Colonic mucosa (tissue), 4 donors: Measurements from ENCODE around the gene MED9. TPM values are rescaled to one million over a fixed set of nuclear protein-coding genes. Genes with fewer than 3 reads are reported as not detected.

Experiments
- DNase-seq: peaks from one replicate; pipeline ENCODE4 v3.0.0-alpha.2; 2020
- H3K27ac ChIP-seq: fragments of 200-600 bp; one replicate; pipeline ENCODE4 v1.8.0; 2021
- H3K27me3 ChIP-seq: fragments of 200-600 bp; one replicate; pipeline ENCODE4 v1.8.0; 2021
- H3K36me3 ChIP-seq: fragments of 200-600 bp; one replicate; pipeline ENCODE4 v1.8.0; 2021
- H3K4me1 ChIP-seq: fragments of 200-600 bp; one replicate; pipeline ENCODE4 v1.8.0; 2021; ENCODE audit warnings: mild to moderate bottlenecking
- H3K4me3 ChIP-seq: fragments of 200-600 bp; one replicate; pipeline ENCODE4 v1.8.0; 2021
- H3K9ac ChIP-seq, 2 donors: one replicate each; pipeline ENCODE4 v1.7.0; 2013; ENCODE audit warnings: control low read depth in 2 of 2, low read depth in 2 of 2, low read length in 2 of 2
- H3K9me3 ChIP-seq: fragments of 200-600 bp; one replicate; pipeline ENCODE4 v1.8.0; 2021
- intact Hi-C: fragments of 100-400 bp; cut with DNase I; formaldehyde crosslinking; loops from one replicate; pipeline ENCODE4 v1.14.1; 2022
- total RNA-seq, 2 donors: library from RNA; stranded (reverse); fragmentation: NEBNext Ultra II Directional in 1 of 2; extraction: Animal tissue kit (Norgen Biotek cat#: 25700) in 1 of 2; gene quantifications; one replicate each; pipeline ENCODE4 v1.2.1, GENCODE V29; 2021
- TF ChIP-seq, protein P1 (sequence below): fragments of 200-600 bp; IDR thresholded peaks from one replicate; pipeline ENCODE4 v1.8.0; 2022; ENCODE audit warnings: antibody characterized with exemption, mild to moderate bottlenecking
- donor health status: healthy.
- donor health status: DM: no; HTN: no; CAD: no.
- donor health status: DM: no; HTN: no; CAD: no.

MED9 gene
- total RNA-seq, 2 donors from 2014 or later = 15.3 to 23.8 TPM

DNA sequence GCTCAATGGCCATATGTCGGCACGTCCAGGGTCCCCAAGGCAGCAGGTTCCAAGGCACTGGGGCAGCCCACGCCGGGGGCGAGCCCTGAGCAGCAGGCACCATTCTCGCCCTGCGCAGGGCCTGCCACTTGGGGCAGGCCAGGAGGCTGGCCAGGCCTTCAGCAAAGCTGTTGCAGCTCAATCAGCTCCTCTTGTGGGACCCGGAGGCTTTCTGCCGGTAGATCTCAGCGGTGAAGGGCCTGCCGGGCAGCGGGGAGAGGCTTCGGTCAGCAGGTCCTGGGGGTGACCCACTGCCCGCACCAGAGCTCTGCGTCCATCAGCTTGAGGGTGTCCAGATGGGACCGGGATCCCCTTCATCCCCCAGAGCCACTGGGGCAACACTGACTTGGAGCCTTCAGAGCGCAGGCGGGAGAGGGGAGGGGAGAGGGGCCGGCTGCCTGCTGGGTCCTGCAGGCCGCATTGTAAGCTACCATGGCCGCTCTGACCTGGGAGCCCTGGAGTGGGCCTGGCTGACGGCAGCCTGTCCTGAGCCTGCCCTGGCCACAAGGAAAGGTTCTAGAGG, 28.9 kb downstream of the MED9 start:
- intact Hi-C loops = no loop called here
- no peaks in the 10 kb centered on the region for H3K27me3 ChIP-seq
- H3K4me1 ChIP-seq = no peaks in the 10 kb centered on the region
- TF ChIP-seq, protein P1, sequence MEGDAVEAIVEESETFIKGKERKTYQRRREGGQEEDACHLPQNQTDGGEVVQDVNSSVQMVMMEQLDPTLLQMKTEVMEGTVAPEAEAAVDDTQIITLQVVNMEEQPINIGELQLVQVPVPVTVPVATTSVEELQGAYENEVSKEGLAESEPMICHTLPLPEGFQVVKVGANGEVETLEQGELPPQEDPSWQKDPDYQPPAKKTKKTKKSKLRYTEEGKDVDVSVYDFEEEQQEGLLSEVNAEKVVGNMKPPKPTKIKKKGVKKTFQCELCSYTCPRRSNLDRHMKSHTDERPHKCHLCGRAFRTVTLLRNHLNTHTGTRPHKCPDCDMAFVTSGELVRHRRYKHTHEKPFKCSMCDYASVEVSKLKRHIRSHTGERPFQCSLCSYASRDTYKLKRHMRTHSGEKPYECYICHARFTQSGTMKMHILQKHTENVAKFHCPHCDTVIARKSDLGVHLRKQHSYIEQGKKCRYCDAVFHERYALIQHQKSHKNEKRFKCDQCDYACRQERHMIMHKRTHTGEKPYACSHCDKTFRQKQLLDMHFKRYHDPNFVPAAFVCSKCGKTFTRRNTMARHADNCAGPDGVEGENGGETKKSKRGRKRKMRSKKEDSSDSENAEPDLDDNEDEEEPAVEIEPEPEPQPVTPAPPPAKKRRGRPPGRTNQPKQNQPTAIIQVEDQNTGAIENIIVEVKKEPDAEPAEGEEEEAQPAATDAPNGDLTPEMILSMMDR = no peak
- H3K9ac ChIP-seq = no peak overlapping the region
- no peak for DNase-seq
- H3K27ac ChIP-seq = no peak overlapping the region
- H3K4me3 ChIP-seq = no peak overlapping the region
- no peaks in the 10 kb centered on the region for H3K9me3 ChIP-seq
- H3K36me3 ChIP-seq = no peaks in the 10 kb centered on the region

DNA sequence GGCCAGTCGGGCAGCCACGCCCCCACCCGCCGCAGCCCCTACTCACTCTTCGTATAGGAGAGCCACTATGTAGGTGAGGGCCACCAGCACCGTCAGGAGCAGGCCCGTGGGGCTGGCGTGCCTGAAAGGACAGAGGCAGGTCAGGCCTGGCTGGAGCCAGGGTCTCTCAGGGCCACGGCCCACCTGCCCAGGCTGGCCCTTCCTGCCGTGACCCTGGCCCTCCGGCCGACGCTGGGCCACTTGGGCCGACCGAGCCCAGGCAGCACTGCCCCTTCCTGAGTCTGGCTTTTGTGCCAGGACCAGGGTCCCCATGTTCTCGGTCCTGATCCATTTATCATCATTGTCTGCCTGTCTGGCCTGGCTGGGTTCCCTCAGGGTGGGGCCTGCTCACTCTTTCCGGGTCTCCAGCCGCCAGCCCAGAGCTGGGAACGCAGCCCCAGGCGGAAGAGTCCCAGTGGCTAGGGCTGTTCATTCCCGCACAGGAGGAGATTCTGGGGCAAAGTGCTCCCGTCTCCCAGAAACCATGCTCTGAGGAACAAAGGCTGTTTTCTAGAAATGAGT, 29.5 kb downstream of the MED9 start:
- intact Hi-C loops = no loop called here

DNA sequence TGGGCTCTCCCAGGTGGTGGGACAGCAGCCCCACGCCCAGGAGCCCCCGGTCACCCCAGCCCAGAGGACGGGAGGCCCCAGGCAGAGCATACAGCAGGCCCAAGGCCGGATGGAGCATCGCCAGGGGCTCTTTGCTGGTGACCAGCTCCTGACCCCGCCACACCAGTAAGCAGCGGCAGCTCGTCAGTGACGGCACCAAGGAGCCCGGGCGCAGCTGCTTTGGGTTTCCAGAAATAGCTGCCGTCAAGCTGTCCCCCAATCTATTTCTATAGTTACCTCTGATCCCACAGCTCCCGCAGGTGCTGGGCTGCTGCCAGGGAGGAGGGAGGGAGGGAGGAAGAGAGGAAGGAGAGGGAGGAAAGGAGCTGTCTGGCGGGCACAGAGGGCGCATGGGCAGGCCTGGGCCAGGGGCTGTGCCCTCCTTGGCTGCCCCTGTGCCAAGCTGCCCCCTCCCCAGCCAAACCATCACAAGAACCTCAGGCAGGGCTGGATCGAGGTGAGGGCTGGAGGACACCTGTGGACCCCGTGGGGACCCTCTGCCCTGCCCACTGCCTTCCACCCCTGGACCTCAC, 30.2 kb downstream of the MED9 start:
- no peak overlapping the region for H3K4me3 ChIP-seq
- no peaks in the 10 kb centered on the region for H3K27me3 ChIP-seq
- H3K36me3 ChIP-seq = no peaks in the 10 kb centered on the region
- TF ChIP-seq, protein P1 = no peak
- H3K9ac ChIP-seq = no peak overlapping the region
- peak; percentile 41 for DNase-seq
- intact Hi-C loops = no loop called here
- no peaks in the 10 kb centered on the region for H3K4me1 ChIP-seq
- no peaks in the 10 kb centered on the region for H3K9me3 ChIP-seq
- no peak overlapping the region for H3K27ac ChIP-seq

More for the DNA sequence above, 29.5 kb downstream of the MED9 start:
- H3K4me3 ChIP-seq = no peak overlapping the region
- H3K27me3 ChIP-seq = no peaks in the 10 kb centered on the region
- H3K9ac ChIP-seq = no peak overlapping the region
- no peaks in the 10 kb centered on the region for H3K36me3 ChIP-seq
- TF ChIP-seq, protein P1 = no peak
- no peak overlapping the region for H3K27ac ChIP-seq
- DNase-seq = peak; percentile 42
- no peaks in the 10 kb centered on the region for H3K4me1 ChIP-seq
- no peaks in the 10 kb centered on the region for H3K9me3 ChIP-seq

DNA sequence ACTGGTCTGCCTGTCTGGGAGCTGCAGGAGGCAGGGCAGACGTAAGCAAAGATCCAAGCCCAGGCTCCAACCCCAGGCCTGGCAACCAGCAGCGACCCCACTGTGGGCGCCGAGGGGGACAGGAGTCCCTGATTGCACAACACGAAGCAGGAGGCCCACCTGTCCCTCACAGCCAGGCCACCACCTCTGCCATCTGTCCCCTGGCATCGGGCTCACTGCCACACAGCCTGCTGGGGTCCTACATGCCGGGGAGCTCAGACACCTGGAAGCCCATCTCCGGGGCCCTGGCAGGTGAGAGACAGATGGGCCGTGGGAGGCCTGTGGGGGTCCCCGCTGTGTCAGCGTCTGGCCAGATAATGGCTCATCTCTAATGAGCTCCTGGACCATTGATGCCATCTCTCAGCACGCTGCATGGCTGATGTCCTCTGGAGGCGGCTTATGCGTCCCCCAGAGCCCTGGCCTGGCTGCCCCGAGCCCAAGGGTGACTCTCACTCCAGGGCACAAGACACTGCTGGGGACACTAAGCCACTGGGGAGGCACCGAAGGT, 30.7 kb downstream of the MED9 start:
- no peak overlapping the region for H3K9ac ChIP-seq
- H3K36me3 ChIP-seq = no peaks in the 10 kb centered on the region
- TF ChIP-seq, protein P1 = no peak
- intact Hi-C loops = no loop called here
- H3K4me3 ChIP-seq = no peak overlapping the region
- no peaks in the 10 kb centered on the region for H3K4me1 ChIP-seq
- H3K9me3 ChIP-seq = no peaks in the 10 kb centered on the region
- H3K27me3 ChIP-seq = no peaks in the 10 kb centered on the region
- no peak for DNase-seq
- no peak overlapping the region for H3K27ac ChIP-seq

DNA sequence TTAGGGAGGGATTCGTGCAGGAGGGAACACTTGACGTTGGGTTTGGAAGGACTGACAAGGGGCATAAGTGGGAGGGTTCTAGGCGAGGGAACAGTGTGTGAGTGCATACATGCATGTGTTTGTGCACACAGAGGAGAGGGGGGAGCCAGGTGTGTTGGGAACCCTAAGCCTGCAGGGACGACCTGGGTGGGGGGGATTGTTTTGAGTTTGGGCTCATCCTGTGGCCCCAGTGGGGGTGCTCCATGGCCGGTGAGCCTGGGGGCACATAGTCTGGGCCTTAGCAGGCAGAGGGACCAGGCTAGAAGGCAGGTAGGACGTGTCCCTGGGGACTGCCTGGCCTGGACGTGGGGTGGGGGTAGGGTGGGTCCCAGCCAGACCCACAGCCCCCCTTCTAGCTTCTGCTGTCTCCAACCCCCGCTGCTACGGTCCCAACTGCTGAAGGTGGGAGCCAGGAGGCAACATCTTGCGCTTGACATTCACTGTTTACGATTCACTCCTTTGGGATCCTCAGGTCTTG, 31.3 kb downstream of the MED9 start:
- intact Hi-C loops = no loop called here
- Histone ChIP-seq H3K4me1 (no peaks in the 10 kb centered on the region), H3K9ac (no peak overlapping the region), H3K4me3 (no peak overlapping the region), H3K27ac (no peak overlapping the region), H3K9me3 (no peaks in the 10 kb centered on the region), H3K27me3 (no peaks in the 10 kb centered on the region), H3K36me3 (no peaks in the 10 kb centered on the region)
- TF ChIP-seq, protein P1 = no peak
- DNase-seq = no peak
